ENCODE results near the gene KHSRP.

DNA sequence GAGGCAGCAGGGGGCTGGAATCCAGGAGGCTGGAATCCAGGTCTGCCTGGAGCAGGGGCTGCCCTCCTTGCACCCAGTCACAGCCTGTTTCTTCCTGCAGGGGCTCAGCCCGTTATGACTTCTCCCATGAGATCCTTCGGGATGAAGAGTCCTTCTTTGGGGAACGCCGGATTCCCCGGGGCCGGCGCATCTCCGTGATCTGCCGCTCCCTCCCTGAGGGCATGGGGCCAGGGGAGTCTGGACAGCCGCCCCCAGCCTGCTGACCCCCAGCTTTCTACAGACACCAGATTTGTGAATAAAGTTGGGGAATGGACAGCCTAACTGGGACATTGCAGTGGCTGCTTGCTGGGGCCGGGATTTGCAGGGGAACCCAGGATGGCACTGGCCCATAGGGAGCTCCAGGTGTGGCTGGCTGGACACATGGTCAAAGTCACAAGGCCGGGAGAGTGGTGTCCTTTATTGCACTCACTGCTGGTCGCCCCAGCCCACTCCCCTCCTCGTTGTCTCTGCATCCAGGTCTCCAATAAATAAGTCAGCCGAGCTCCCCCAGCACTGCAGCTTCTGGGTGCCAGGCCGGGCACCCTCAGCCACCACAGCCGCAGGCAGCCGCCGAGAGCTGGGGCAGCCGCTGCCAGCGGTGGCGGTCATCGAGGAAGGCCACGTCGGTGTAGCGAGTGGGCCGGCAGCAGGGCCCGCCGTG is 49.8 kb downstream of the KHSRP start:
- TF ChIP-seq POLR2A (IDR thresholded peaks at IDR 0.05; ENCODE audit: low read length) = no peak
- TF ChIP-seq GATA1 (IDR thresholded peaks at IDR 0.05; ENCODE audit: low read depth, low read length) = no peak

Data from erythroblast (primary cell).